ENCODE data around the gene WASF3.

Gene WASF3

DNA sequence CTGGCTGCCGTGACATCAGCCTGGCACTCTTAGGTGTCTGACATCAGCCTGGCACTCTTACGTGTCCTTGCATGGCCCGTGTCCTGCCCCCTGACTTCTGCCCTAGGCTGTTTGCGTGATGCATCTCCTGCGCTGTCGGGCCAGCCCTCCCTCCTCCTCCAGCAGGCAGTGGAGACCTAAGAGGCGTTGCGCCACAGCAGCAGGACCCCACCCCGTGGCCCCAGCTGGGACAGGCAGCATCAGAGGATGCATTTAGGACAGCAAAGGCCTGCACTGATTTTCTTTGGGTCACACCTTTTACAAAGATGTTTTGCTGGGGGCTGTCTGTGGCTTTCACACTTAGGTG, 137.8 kb downstream of the WASF3 start:
- no peak for DNase-seq (ENCODE audit: low read depth in 1 of 2, low spot score in 1 of 2)
- TF ChIP-seq POLR2AphosphoS5 (IDR thresholded peaks at IDR 0.05; ENCODE audit: low read depth): no peak
- TF ChIP-seq SPI1 (IDR thresholded peaks at IDR 0.05; ENCODE audit: borderline replicate concordance, low read depth): no peak
- TF ChIP-seq, protein P1, sequence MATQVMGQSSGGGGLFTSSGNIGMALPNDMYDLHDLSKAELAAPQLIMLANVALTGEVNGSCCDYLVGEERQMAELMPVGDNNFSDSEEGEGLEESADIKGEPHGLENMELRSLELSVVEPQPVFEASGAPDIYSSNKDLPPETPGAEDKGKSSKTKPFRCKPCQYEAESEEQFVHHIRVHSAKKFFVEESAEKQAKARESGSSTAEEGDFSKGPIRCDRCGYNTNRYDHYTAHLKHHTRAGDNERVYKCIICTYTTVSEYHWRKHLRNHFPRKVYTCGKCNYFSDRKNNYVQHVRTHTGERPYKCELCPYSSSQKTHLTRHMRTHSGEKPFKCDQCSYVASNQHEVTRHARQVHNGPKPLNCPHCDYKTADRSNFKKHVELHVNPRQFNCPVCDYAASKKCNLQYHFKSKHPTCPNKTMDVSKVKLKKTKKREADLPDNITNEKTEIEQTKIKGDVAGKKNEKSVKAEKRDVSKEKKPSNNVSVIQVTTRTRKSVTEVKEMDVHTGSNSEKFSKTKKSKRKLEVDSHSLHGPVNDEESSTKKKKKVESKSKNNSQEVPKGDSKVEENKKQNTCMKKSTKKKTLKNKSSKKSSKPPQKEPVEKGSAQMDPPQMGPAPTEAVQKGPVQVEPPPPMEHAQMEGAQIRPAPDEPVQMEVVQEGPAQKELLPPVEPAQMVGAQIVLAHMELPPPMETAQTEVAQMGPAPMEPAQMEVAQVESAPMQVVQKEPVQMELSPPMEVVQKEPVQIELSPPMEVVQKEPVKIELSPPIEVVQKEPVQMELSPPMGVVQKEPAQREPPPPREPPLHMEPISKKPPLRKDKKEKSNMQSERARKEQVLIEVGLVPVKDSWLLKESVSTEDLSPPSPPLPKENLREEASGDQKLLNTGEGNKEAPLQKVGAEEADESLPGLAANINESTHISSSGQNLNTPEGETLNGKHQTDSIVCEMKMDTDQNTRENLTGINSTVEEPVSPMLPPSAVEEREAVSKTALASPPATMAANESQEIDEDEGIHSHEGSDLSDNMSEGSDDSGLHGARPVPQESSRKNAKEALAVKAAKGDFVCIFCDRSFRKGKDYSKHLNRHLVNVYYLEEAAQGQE (IDR thresholded peaks at IDR 0.05; ENCODE audit: insufficient replicate concordance, low read depth): no peak
- no peak for TF ChIP-seq GABPA (IDR thresholded peaks at IDR 0.05; ENCODE audit: low read depth)
- TF ChIP-seq, protein P2, sequence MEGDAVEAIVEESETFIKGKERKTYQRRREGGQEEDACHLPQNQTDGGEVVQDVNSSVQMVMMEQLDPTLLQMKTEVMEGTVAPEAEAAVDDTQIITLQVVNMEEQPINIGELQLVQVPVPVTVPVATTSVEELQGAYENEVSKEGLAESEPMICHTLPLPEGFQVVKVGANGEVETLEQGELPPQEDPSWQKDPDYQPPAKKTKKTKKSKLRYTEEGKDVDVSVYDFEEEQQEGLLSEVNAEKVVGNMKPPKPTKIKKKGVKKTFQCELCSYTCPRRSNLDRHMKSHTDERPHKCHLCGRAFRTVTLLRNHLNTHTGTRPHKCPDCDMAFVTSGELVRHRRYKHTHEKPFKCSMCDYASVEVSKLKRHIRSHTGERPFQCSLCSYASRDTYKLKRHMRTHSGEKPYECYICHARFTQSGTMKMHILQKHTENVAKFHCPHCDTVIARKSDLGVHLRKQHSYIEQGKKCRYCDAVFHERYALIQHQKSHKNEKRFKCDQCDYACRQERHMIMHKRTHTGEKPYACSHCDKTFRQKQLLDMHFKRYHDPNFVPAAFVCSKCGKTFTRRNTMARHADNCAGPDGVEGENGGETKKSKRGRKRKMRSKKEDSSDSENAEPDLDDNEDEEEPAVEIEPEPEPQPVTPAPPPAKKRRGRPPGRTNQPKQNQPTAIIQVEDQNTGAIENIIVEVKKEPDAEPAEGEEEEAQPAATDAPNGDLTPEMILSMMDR (IDR thresholded peaks at IDR 0.05; ENCODE audit: insufficient read depth, low read length): no peak
- Histone ChIP-seq H3K27ac (replicated peaks) (no peak overlapping the region), H3K4me3 (replicated peaks; ENCODE audit: insufficient read depth, low read length) (no peak overlapping the region), H3K27me3 (ENCODE audit: insufficient read depth, poor library complexity, severe bottlenecking) (no peaks in the 10 kb centered on the region)

DNA sequence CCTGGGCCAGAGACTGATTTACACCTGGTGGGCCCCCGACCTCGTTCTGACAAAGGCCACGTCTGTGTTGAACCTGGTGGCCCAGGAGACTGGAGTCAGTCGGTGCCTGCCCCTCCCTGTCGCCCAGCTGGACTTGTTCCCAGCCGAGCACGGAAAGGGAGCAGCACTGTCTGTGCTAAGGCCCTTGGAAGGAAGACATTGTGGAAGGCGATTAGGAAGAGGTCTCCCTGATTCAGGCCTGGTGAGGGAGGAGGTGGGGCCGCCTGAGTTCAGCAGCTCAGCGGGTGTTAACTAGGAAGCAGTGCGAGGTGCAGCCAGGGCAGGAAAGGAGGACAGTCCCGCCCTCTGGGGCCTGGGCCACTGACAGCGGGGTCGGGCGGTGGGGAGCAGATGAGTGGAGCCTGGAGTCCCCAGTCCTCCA, 138.4 kb downstream of the WASF3 start:
- Histone ChIP-seq H3K27ac (replicated peaks) (no peak overlapping the region), H3K4me3 (replicated peaks; ENCODE audit: insufficient read depth, low read length) (no peak overlapping the region), H3K27me3 (ENCODE audit: insufficient read depth, poor library complexity, severe bottlenecking) (no peaks in the 10 kb centered on the region)
- DNase-seq (ENCODE audit: low read depth in 1 of 2, low spot score in 1 of 2): no peak
- TF ChIP-seq SPI1 (IDR thresholded peaks at IDR 0.05; ENCODE audit: borderline replicate concordance, low read depth) (no peak), GABPA (IDR thresholded peaks at IDR 0.05; ENCODE audit: low read depth) (no peak), POLR2AphosphoS5 (IDR thresholded peaks at IDR 0.05; ENCODE audit: low read depth) (no peak)
- TF ChIP-seq, protein P1 (IDR thresholded peaks at IDR 0.05; ENCODE audit: insufficient replicate concordance, low read depth): no peak
- TF ChIP-seq, protein P2 (IDR thresholded peaks at IDR 0.05; ENCODE audit: insufficient read depth, low read length): no peak

DNA sequence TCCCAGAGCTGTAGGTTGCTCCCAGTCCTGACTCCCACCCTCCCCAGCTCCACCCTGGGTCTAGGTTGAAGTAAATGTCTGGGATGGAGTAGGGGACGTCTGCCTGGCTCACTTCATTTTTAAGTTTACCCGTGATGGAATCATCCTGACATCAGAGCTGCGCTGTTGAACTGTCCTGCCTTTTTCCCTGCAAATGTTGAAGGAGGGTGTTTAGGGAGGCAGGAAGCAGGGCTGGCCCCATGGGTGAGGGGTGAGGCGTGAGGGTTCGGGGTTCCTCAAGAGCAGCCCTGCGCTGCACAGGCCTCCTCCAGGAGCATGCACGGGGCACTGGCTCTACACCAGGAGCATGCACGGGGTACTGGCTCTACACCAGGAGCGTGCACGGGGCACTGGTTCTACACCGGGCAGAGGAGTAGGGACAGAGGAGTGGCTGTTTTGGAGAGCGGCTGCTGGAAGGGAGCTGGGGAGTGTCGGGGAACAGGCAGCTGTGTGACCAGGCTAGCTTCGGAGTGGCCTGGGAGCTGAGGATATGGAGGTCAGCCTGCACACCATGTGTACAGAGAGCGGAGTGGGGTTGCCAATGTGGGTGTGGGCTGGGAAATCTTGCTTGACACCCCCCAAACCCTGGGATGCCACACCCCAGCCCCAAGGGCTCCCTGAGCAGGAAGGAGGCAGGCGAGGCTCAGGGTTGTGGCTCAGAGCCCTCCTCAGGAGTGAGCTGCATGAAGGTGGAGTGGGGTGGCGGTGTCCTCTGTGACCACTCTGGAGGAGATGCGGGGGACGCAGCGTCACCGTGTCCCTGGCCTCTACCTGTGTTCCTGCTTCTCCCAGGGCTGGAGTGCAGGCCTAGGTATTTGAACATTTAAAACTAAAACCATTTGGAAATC, 139.8 kb downstream of the WASF3 start:
- no peak overlapping the region for H3K27ac ChIP-seq (replicated peaks)
- H3K4me3 ChIP-seq (replicated peaks; ENCODE audit: insufficient read depth, low read length): no peak overlapping the region
- TF ChIP-seq GABPA (IDR thresholded peaks at IDR 0.05; ENCODE audit: low read depth): no peak
- TF ChIP-seq, protein P2 (IDR thresholded peaks at IDR 0.05; ENCODE audit: insufficient read depth, low read length): no peak
- TF ChIP-seq, protein P1 (IDR thresholded peaks at IDR 0.05; ENCODE audit: insufficient replicate concordance, low read depth): no peak
- TF ChIP-seq SPI1 (IDR thresholded peaks at IDR 0.05; ENCODE audit: borderline replicate concordance, low read depth): no peak
- no peak for TF ChIP-seq POLR2AphosphoS5 (IDR thresholded peaks at IDR 0.05; ENCODE audit: low read depth)
- DNase-seq (ENCODE audit: low read depth in 1 of 2, low spot score in 1 of 2): no peak
- H3K27me3 ChIP-seq (ENCODE audit: insufficient read depth, poor library complexity, severe bottlenecking): peaks cover 3% of the 10 kb centered on the region
